HG03045 (cell line): ENCODE measurements around the gene DCC.

Source experiments
- ATAC-seq: cut with Tn5 transposase; IDR thresholded peaks from one replicate; pipeline ENCODE4 v1.9.1; 2021; ENCODE audit warnings: mild to moderate bottlenecking, moderate library complexity; ENCODE audit not compliant: unreplicated experiment

The DCC gene

GRCh38 chr18:52596748-52597435 lies 256.9 kb downstream of the DCC start:
- no peak for ATAC-seq

- no peak for ATAC-seq
These were observed 258.9 kb downstream of the DCC start for GRCh38 chr18:52598921-52599320.

GRCh38 chr18:52602820-52603219 lies 262.8 kb downstream of the DCC start:
- no peak for ATAC-seq

GRCh38 chr18:52605345-52605744 lies 265.3 kb downstream of the DCC start:
- no peak for ATAC-seq

GRCh38 chr18:52607985-52608384 lies 268.0 kb downstream of the DCC start:
- no peak for ATAC-seq

GRCh38 chr18:52610451-52611115 lies 270.6 kb downstream of the DCC start:
- no peak for ATAC-seq

GRCh38 chr18:52612406-52612805 lies 272.4 kb downstream of the DCC start:
- ATAC-seq, result no peak

- ATAC-seq, result no peak
These were observed 275.3 kb downstream of the DCC start for GRCh38 chr18:52615321-52615720.

- peak; percentile 84 for ATAC-seq
These were observed 275.9 kb downstream of the DCC start for GRCh38 chr18:52615943-52616342.

- no peak for ATAC-seq
These were observed 277.9 kb downstream of the DCC start for GRCh38 chr18:52617931-52618330.

GRCh38 chr18:52620926-52621439 lies 281.0 kb downstream of the DCC start:
- ATAC-seq, result no peak

- no peak for ATAC-seq
These were observed 284.7 kb downstream of the DCC start for GRCh38 chr18:52624702-52625101.

GRCh38 chr18:52636536-52636935 lies 296.5 kb downstream of the DCC start:
- ATAC-seq, result no peak

- ATAC-seq, result no peak
These were observed 308.2 kb downstream of the DCC start for GRCh38 chr18:52648201-52648600.

GRCh38 chr18:52652391-52652790 lies 312.4 kb downstream of the DCC start:
- ATAC-seq, result no peak

- no peak for ATAC-seq
These were observed 317.2 kb downstream of the DCC start for GRCh38 chr18:52657043-52657805.

GRCh38 chr18:52667463-52668065 lies 327.6 kb downstream of the DCC start:
- ATAC-seq, result no peak

GRCh38 chr18:52670896-52671295 lies 330.9 kb downstream of the DCC start:
- ATAC-seq, result no peak

- ATAC-seq, result no peak
These were observed 338.0 kb downstream of the DCC start for GRCh38 chr18:52678034-52678433.

- ATAC-seq, result no peak
These were observed 338.6 kb downstream of the DCC start for GRCh38 chr18:52678551-52678950.

- ATAC-seq, result no peak
These were observed 339.4 kb downstream of the DCC start for GRCh38 chr18:52679354-52679753.
